H9 (cell line): ENCODE measurements around the gene KCNG1. TPM values are rescaled to one million over a fixed set of nuclear protein-coding genes. Genes with fewer than 3 reads are reported as not detected.
"Not testable (repeated sequence)": the region's sequence is repeated elsewhere in the genome, so short reads cannot be mapped to it uniquely, and the experiment has no call there.

Source experiments
- DNase-seq: peaks from one replicate; pipeline ENCODE4 v3.0.0-alpha.2; 2017
- H2AFZ ChIP-seq: one replicate; pipeline ENCODE4 v1.6.1; 2013; ENCODE audit warnings: mild to moderate bottlenecking, low read length, control low read depth, moderate library complexity
- H2AK5ac ChIP-seq: 2 replicates; pipeline ENCODE4 v1.6.1; 2013; ENCODE audit warnings: low read length, control low read depth, mixed read lengths; ENCODE audit not compliant: insufficient read length
- H2BK120ac ChIP-seq: one replicate; pipeline ENCODE4 v1.6.1; 2013; ENCODE audit warnings: low read depth, mild to moderate bottlenecking, low read length, control low read depth, inconsistent platforms; ENCODE audit not compliant: poor library complexity, severe bottlenecking
- H2BK12ac ChIP-seq: 2 replicates; pipeline ENCODE4 v1.6.1; 2013; ENCODE audit warnings: low read length, control low read depth, mixed read lengths, low read depth; ENCODE audit not compliant: insufficient read length
- H2BK15ac ChIP-seq: 2 replicates; pipeline ENCODE4 v1.6.1; 2013; ENCODE audit warnings: low read depth, low read length, control low read depth
- H2BK20ac ChIP-seq: one replicate; pipeline ENCODE4 v1.6.1; 2013; ENCODE audit warnings: low read depth, mild to moderate bottlenecking, low read length, control low read depth, inconsistent platforms; ENCODE audit not compliant: poor library complexity, severe bottlenecking
- H2BK5ac ChIP-seq: 2 replicates; pipeline ENCODE4 v1.6.1; 2013; ENCODE audit warnings: low read length, control low read depth, mixed read lengths; ENCODE audit not compliant: insufficient read length
- H3K14ac ChIP-seq: 2 replicates; pipeline ENCODE4 v1.6.1; 2013; ENCODE audit warnings: low read length, control low read depth; ENCODE audit not compliant: insufficient read depth
- H3K18ac ChIP-seq: 2 replicates; pipeline ENCODE4 v1.6.1; 2013; ENCODE audit warnings: low read depth, mild to moderate bottlenecking, mixed read lengths, low read length, control low read depth; ENCODE audit not compliant: insufficient read length
- H3K23ac ChIP-seq: 2 replicates; pipeline ENCODE4 v1.6.1; 2013; ENCODE audit warnings: low read length, control low read depth, mixed read lengths, low read depth; ENCODE audit not compliant: insufficient read length
- H3K23me2 ChIP-seq: 2 replicates; pipeline ENCODE4 v1.6.1; 2013; ENCODE audit warnings: low read depth, mild to moderate bottlenecking, mixed read lengths, low read length, control low read depth; ENCODE audit not compliant: insufficient read length, poor library complexity, severe bottlenecking
- H3K27ac ChIP-seq: 2 replicates; pipeline ENCODE4 v1.5.1; 2013; ENCODE audit warnings: low read length, control low read depth, mixed read lengths, low read depth; ENCODE audit not compliant: insufficient read length
- H3K27me3 ChIP-seq: 2 replicates; pipeline ENCODE4 v1.6.1; 2013; ENCODE audit warnings: low read length, control low read depth, inconsistent platforms; ENCODE audit not compliant: insufficient read depth
- H3K4ac ChIP-seq: 2 replicates; pipeline ENCODE4 v1.6.1; 2013; ENCODE audit warnings: low read depth, mild to moderate bottlenecking, control low read depth, inconsistent platforms, low read length, moderate library complexity
- H3K4me1 ChIP-seq: 2 replicates; pipeline ENCODE4 v1.6.1; 2013; ENCODE audit warnings: low read length, control low read depth, inconsistent platforms; ENCODE audit not compliant: insufficient read depth
- H3K4me2 ChIP-seq: 2 replicates; pipeline ENCODE4 v1.6.1; 2013; ENCODE audit warnings: low read length, control low read depth, mixed read lengths; ENCODE audit not compliant: insufficient read length, insufficient read depth
- H3K56ac ChIP-seq: 2 replicates; pipeline ENCODE4 v1.6.1; 2013; ENCODE audit warnings: low read depth, mild to moderate bottlenecking, mixed read lengths, low read length, control low read depth; ENCODE audit not compliant: insufficient read length
- H3K79me1 ChIP-seq: 2 replicates; pipeline ENCODE4 v1.6.1; 2013; ENCODE audit warnings: low read depth, mild to moderate bottlenecking, moderate library complexity, low read length, control low read depth, inconsistent platforms; ENCODE audit not compliant: insufficient read depth, poor library complexity, severe bottlenecking
- H3K79me2 ChIP-seq: 2 replicates; pipeline ENCODE4 v1.6.1; 2013; ENCODE audit warnings: low read length, control low read depth, inconsistent platforms; ENCODE audit not compliant: insufficient read depth
- H3K9ac ChIP-seq: 2 replicates; pipeline ENCODE4 v1.6.1; 2013; ENCODE audit warnings: low read length, control low read depth, mixed read lengths; ENCODE audit not compliant: insufficient read length; ENCODE audit errors: extremely low read depth
- H3K9me3 ChIP-seq: one replicate; pipeline ENCODE4 v1.6.1; 2013; ENCODE audit warnings: low read depth, low read length, inconsistent platforms; ENCODE audit not compliant: control insufficient read depth
- H3T11ph ChIP-seq: one replicate; pipeline ENCODE4 v1.6.1; 2013; ENCODE audit warnings: mild to moderate bottlenecking, low read length, control low read depth, inconsistent platforms
- H4K20me1 ChIP-seq: one replicate; pipeline ENCODE4 v1.6.1; 2013; ENCODE audit not compliant: control insufficient read depth, insufficient read length, insufficient read depth
- H4K5ac ChIP-seq: 2 replicates; pipeline ENCODE4 v1.6.1; 2013; ENCODE audit warnings: low read depth, mild to moderate bottlenecking, mixed read lengths, low read length, control low read depth; ENCODE audit not compliant: insufficient read length
- H4K8ac ChIP-seq: replicated peaks from 2 replicates; pipeline ENCODE4 v1.6.1; 2013; ENCODE audit warnings: low read length, control low read depth, mixed read lengths, low read depth; ENCODE audit not compliant: insufficient read length
- H4K91ac ChIP-seq: 2 replicates; pipeline ENCODE4 v1.6.1; 2013; ENCODE audit warnings: low read depth, mild to moderate bottlenecking, moderate library complexity, mixed read lengths, low read length, control low read depth; ENCODE audit not compliant: insufficient read length
- H3K27ac Mint-ChIP-seq, 3 experiments: 2 replicates in 2 of 3; 3 replicates in 1 of 3; pipeline ENCODE4 v1.8.0; 2020 to 2021; ENCODE audit warnings: mixed read lengths in 3 of 3, mild to moderate bottlenecking in 1 of 3, moderate library complexity in 1 of 3
- H3K27me3 Mint-ChIP-seq: 2 replicates; pipeline ENCODE4 v1.8.0; 2021; ENCODE audit warnings: low read depth, mild to moderate bottlenecking, moderate library complexity, mixed read lengths
- H3K36me3 Mint-ChIP-seq, 3 experiments: 2 replicates in 2 of 3; 3 replicates in 1 of 3; pipeline ENCODE4 v1.8.0; 2020 to 2021; ENCODE audit warnings: low read depth in 3 of 3, mixed read lengths in 3 of 3; ENCODE audit not compliant: insufficient read depth in 1 of 3
- H3K4me1 Mint-ChIP-seq, 2 experiments: 2 replicates each; pipeline ENCODE4 v1.8.0; 2020; ENCODE audit warnings: mixed read lengths in 2 of 2
- H3K4me3 Mint-ChIP-seq, 2 experiments: 2 replicates in 1 of 2; 3 replicates in 1 of 2; pipeline ENCODE4 v1.8.0; 2020 to 2021; ENCODE audit warnings: mild to moderate bottlenecking in 2 of 2, mixed read lengths in 2 of 2, moderate library complexity in 1 of 2
- H3K9me3 Mint-ChIP-seq, 2 experiments: 2 replicates in 1 of 2; 3 replicates in 1 of 2; pipeline ENCODE4 v1.8.0; 2020; ENCODE audit warnings: mild to moderate bottlenecking in 2 of 2, mixed read lengths in 2 of 2, moderate library complexity in 1 of 2
- CTCF ChIP-seq: fragments of 200-600 bp; sonication (generic); conservative IDR thresholded peaks from 3 replicates; pipeline ENCODE4 v1.8.0; 2021; ENCODE audit warnings: antibody characterized with exemption, mild to moderate bottlenecking
- WGBS: extraction: QIAGEN DNeasy Blood & Tissue Kit; methylation state at CpG from one replicate; pipeline ENCODE4 v1.1.7; 2013; ENCODE audit warnings: missing lambda C conversion rate, low lambda C conversion rate, mixed read lengths; ENCODE audit not compliant: insufficient read length; ENCODE audit errors: extremely low coverage; 5-methylcytosine and 5-hydroxymethylcytosine counted together
- total RNA-seq: library from RNA; stranded (reverse); gene quantifications from 2 replicates; pipeline ENCODE4 v1.2.1, GENCODE V29; 2021

The KCNG1 gene
- total RNA-seq, 1 experiment from 2014 or later: 13.2 TPM

GRCh38 chr20:50980071-50980681, 42.7 kb downstream of the KCNG1 start:
- no peak for TF ChIP-seq CTCF
- Histone ChIP-seq H3K79me1 (no peaks in the 10 kb centered on the region), H3K79me2 (no peaks in the 10 kb centered on the region), H3K27me3 (no peaks in the 10 kb centered on the region), H4K5ac (no peak overlapping the region), H3K9me3 (no peaks in the 10 kb centered on the region), H3T11ph (no peak overlapping the region), H2BK20ac (no peak overlapping the region), H4K20me1 (no peaks in the 10 kb centered on the region), H3K27ac (no peak overlapping the region), H3K4me1 (no peaks in the 10 kb centered on the region), H3K4ac (no peak overlapping the region), H2AFZ (no peak overlapping the region), H3K18ac (no peak overlapping the region), H3K56ac (no peak overlapping the region), H2BK120ac (no peak overlapping the region), H4K91ac (no peak overlapping the region), H2AK5ac (no peak overlapping the region), H3K14ac (no peak overlapping the region), H2BK15ac (no peak overlapping the region), H3K23me2 (no peaks in the 10 kb centered on the region), H4K8ac (no peak overlapping the region), H2BK5ac (no peak overlapping the region), H3K9ac (no peak overlapping the region), H2BK12ac (no peak overlapping the region), H3K23ac (no peak overlapping the region), H3K4me2 (no peak overlapping the region)
- WGBS: no CpG with 5 or more reads among the region's 8 CpGs
- no peaks in the 10 kb centered on the region for H3K36me3 Mint-ChIP-seq
- H3K4me1 Mint-ChIP-seq: peaks cover 12 to 16% of the 10 kb centered on the region in 2 experiments
- H3K9me3 Mint-ChIP-seq: no peaks in the 10 kb centered on the region
- no peak for DNase-seq
- H3K27me3 Mint-ChIP-seq: peaks cover 19% of the 10 kb centered on the region
- no peak overlapping the region for H3K27ac Mint-ChIP-seq
- no peak overlapping the region; a peak in 1 of 5 replicates for H3K4me3 Mint-ChIP-seq

GRCh38 chr20:50978533-50978932, 44.4 kb downstream of the KCNG1 start:
- peaks cover 16% of the 10 kb centered on the region for H3K27me3 Mint-ChIP-seq
- H3K36me3 Mint-ChIP-seq, H3K79me1 ChIP-seq, H3K9me3 Mint-ChIP-seq, H3K27ac ChIP-seq, H3K4me3 Mint-ChIP-seq, H3K27me3 ChIP-seq, H2AK5ac ChIP-seq, H3K23me2 ChIP-seq, H2BK15ac ChIP-seq, H2BK12ac ChIP-seq, H3K14ac ChIP-seq, H4K91ac ChIP-seq, H3K4ac ChIP-seq, H3K9me3 ChIP-seq, H3T11ph ChIP-seq, H4K20me1 ChIP-seq, H3K23ac ChIP-seq, H3K9ac ChIP-seq, H3K79me2 ChIP-seq, H3K4me2 ChIP-seq, H3K27ac Mint-ChIP-seq, H2BK20ac ChIP-seq, DNase-seq, H4K8ac ChIP-seq, H3K18ac ChIP-seq, H2BK120ac ChIP-seq, H2AFZ ChIP-seq, H4K5ac ChIP-seq, H3K56ac ChIP-seq, H2BK5ac ChIP-seq, H3K4me1 ChIP-seq: not testable (repeated sequence)
- peaks cover 12 to 16% of the 10 kb centered on the region in 2 experiments for H3K4me1 Mint-ChIP-seq
- WGBS: no CpG with 5 or more reads among the region's 4 CpGs
